Natural killer cell (primary cell): ENCODE results near the gene ZNF79. TPM values are rescaled to one million over a fixed set of nuclear protein-coding genes. Genes with fewer than 3 reads are reported as not detected.
A peak's percentile ranks its signal among the peaks of the same experiment; 100 is the strongest.

ENCODE experiments used
- ATAC-seq, 3 donors: fragments of 150-1000 bp in 2 of 3; fragments of 200-7000 bp in 1 of 3; cut with Tn5 transposase; 1 replicate in 1 of 3; 2 replicates in 2 of 3; pipeline ENCODE4 v1.10.0; 2021; ENCODE audit warnings: mild to moderate bottlenecking in 2 of 3, moderate library complexity in 2 of 3
- DNase-seq, 2 donors: peaks; one replicate each; pipeline versions ENCODE4 v3.0.0 to v3.0.0-alpha.2; 2013 to 2021; ENCODE audit warnings: mixed read lengths in 1 of 2
- H3K27ac ChIP-seq: one replicate; pipeline ENCODE4 v1.5.1; 2013; ENCODE audit warnings: mild to moderate bottlenecking, low read length
- H3K27me3 ChIP-seq: one replicate; pipeline ENCODE4 v1.6.1; 2013; ENCODE audit warnings: low read length; ENCODE audit not compliant: control insufficient read depth, insufficient read depth
- H3K36me3 ChIP-seq: one replicate; pipeline ENCODE4 v1.6.1; 2013; ENCODE audit warnings: low read length; ENCODE audit not compliant: control insufficient read depth, insufficient read depth
- H3K4me1 ChIP-seq: one replicate; pipeline ENCODE4 v1.6.1; 2013; ENCODE audit warnings: low read length; ENCODE audit not compliant: control insufficient read depth, insufficient read depth
- H3K4me3 ChIP-seq: one replicate; pipeline ENCODE4 v1.5.1; 2013; ENCODE audit warnings: low read length
- H3K9me3 ChIP-seq: one replicate; pipeline ENCODE4 v1.6.1; 2013; ENCODE audit warnings: low read length; ENCODE audit not compliant: control insufficient read depth, insufficient read depth
- H3K27ac Mint-ChIP-seq, 2 donors: one replicate each; pipeline ENCODE4 v1.8.0; 2022; ENCODE audit warnings: mild to moderate bottlenecking in 2 of 2, mixed read lengths in 2 of 2, moderate library complexity in 1 of 2
- H3K27me3 Mint-ChIP-seq, 2 donors: one replicate each; pipeline ENCODE4 v1.8.0; 2022; ENCODE audit warnings: low read depth in 2 of 2, mixed read lengths in 2 of 2
- H3K36me3 Mint-ChIP-seq: one replicate; pipeline ENCODE4 v1.8.0; 2022; ENCODE audit warnings: mixed read lengths
- H3K4me1 Mint-ChIP-seq, 2 donors: one replicate each; pipeline ENCODE4 v1.8.0; 2022; ENCODE audit warnings: mixed read lengths in 2 of 2
- H3K4me3 Mint-ChIP-seq: one replicate; pipeline ENCODE4 v1.8.0; 2022; ENCODE audit warnings: mild to moderate bottlenecking, moderate library complexity, mixed read lengths
- H3K9me3 Mint-ChIP-seq, 2 donors: one replicate each; pipeline ENCODE4 v1.8.0; 2022; ENCODE audit warnings: mixed read lengths in 2 of 2
- CTCF ChIP-seq: fragments of 200-600 bp; IDR thresholded peaks from one replicate; pipeline ENCODE4 v1.8.0; 2022; ENCODE audit warnings: antibody characterized with exemption
- WGBS: methylation state at CpG from one replicate; pipeline ENCODE4 v1.1.7; 2013; ENCODE audit warnings: missing lambda C conversion rate; ENCODE audit not compliant: insufficient coverage; 5-methylcytosine and 5-hydroxymethylcytosine counted together
- intact Hi-C: fragments of 100-400 bp; cut with micrococcal nuclease; formaldehyde crosslinking; loops from one replicate; pipeline ENCODE4 v1.14.2; 2022
- total RNA-seq, 4 donors: library from RNA; stranded (reverse); fragments of 120-200 nt in 1 of 4; gene quantifications; one replicate each; pipeline versions ENCODE4 v1.2.3 to v1.2.4, GENCODE V29; 2013 to 2022

The ZNF79 gene
- total RNA-seq, 3 donors from 2014 or later (not counting 1 experiment from before 2014, with no cell fraction given) = 13.8 to 16.1 (median 14.2) TPM

DNA sequence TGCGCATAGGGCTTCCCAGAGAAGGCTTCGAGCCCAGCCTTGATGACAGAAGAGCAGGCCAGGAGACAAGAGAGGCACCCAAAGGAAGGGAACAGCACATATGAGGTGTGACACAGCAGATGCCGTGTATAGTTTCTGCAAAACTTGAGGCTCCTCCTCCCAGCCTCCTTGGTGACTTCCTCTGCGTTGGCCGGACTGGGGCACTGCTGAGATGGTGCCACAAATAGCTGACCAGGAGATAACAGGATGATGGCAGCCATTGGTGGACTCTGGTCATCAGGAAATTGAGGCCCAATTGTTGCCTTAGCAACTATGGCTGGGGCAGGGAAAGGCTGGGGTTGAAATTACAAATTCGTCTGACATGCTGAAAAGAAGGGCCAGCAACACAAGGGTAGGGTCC, 4.8 kb upstream of the ZNF79 start:
- H3K4me1 Mint-ChIP-seq = peaks cover 23 to 39% of the 10 kb centered on the region in 2 donors
- H3K36me3 Mint-ChIP-seq = no peaks in the 10 kb centered on the region
- H3K4me3 Mint-ChIP-seq = no peak overlapping the region
- no peak for TF ChIP-seq CTCF
- no peaks in the 10 kb centered on the region for H3K36me3 ChIP-seq
- no peak for DNase-seq
- WGBS = no CpG with 5 or more reads among the region's 6 CpGs
- H3K27ac Mint-ChIP-seq = no peak overlapping the region
- H3K27me3 Mint-ChIP-seq = peaks cover 0 to 2% of the 10 kb centered on the region in 2 donors
- H3K4me1 ChIP-seq = peaks cover 29% of the 10 kb centered on the region
- peak overlapping the region; percentile 50 for H3K27ac ChIP-seq
- no peaks in the 10 kb centered on the region for H3K9me3 ChIP-seq
- no peak for ATAC-seq
- intact Hi-C loops = no loop called here
- no peaks in the 10 kb centered on the region for H3K27me3 ChIP-seq
- H3K9me3 Mint-ChIP-seq = no peaks in the 10 kb centered on the region
- H3K4me3 ChIP-seq = peak overlapping the region; percentile 24

DNA sequence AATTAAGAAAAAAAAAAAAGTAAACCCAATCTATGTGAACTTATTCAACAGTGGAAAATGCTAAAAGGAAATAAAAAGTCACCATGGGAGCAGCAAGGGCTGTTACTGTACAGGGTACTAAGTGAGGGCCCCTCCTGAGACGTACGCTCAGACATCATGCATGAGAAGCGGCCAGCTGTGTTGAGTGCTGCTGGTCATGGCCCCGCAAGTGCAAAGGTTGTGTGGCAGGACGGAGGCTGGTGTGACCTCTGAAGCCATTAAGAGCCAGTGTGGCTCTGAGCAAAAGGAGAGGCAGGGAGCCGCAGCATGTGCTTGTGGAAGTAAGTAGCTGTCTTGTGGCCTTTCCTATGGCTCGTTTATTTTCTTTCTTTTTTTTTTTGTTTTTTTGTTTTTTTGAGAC, 3.1 kb upstream of the ZNF79 start:
- no peaks in the 10 kb centered on the region for H3K36me3 Mint-ChIP-seq
- Histone ChIP-seq H3K4me3 (no peak overlapping the region), H3K36me3 (no peaks in the 10 kb centered on the region), H3K9me3 (no peaks in the 10 kb centered on the region), H3K27me3 (no peaks in the 10 kb centered on the region), H3K4me1 (peaks cover 37% of the 10 kb centered on the region), H3K27ac (no peak overlapping the region)
- ATAC-seq = no peak
- no peaks in the 10 kb centered on the region for H3K27me3 Mint-ChIP-seq
- TF ChIP-seq CTCF = no peak
- no CpG with 5 or more reads among the region's 7 CpGs for WGBS
- intact Hi-C loops = loop anchor here (10.0 kb wide), 1 partner anchor 136 kb away; no protein-coding TSS in a partner anchor
- no peak overlapping the region for H3K27ac Mint-ChIP-seq
- no peak for DNase-seq
- no peak overlapping the region for H3K4me3 Mint-ChIP-seq
- H3K4me1 Mint-ChIP-seq = peaks cover 34 to 46% of the 10 kb centered on the region in 2 donors
- no peaks in the 10 kb centered on the region for H3K9me3 Mint-ChIP-seq

DNA sequence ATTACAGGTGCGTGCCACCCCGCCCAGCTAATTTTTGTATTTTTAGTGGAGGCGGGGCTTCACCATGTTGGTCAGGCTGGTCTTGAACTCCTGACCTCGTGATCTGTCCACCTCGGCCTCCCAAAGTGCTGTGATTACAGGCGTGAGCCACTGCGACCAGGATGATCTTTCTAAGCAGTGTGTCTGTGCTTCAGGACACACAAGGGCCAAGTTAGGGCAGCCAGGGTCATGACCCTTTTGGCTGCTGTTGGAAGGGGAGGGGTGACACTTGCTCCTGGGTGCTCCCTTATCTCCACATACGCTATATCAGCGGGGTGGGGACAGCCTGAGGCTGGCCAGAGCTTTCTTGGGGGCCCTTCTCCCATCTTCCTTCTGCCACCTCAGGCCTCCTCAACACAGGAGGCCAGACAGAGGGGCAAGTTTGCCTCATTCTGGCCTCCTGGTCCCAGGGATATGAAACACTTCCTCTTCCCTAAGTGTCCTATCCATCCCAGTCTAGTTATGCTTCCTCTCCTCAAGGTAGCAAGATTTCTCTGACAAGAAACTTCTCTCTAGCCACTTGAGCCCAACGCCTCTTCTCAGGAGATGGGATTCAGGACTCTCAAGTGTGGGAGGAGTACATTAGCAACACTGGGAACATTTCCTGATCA, 1.9 kb upstream of the ZNF79 start:
- H3K9me3 ChIP-seq = no peaks in the 10 kb centered on the region
- H3K4me3 ChIP-seq = no peak overlapping the region
- no peaks in the 10 kb centered on the region for H3K36me3 ChIP-seq
- peaks cover 37% of the 10 kb centered on the region for H3K4me1 ChIP-seq
- Mint-ChIP-seq H3K36me3 (no peaks in the 10 kb centered on the region), H3K4me3 (peak overlapping the region; percentile 99), H3K27ac (no peak overlapping the region), H3K4me1 (peaks cover 41 to 54% of the 10 kb centered on the region in 2 donors), H3K9me3 (no peaks in the 10 kb centered on the region), H3K27me3 (no peaks in the 10 kb centered on the region)
- DNase-seq (no peak), ATAC-seq (no peak)
- no peak for TF ChIP-seq CTCF
- no CpG with 5 or more reads among the region's 10 CpGs for WGBS
- intact Hi-C loops = loop anchor here (10.0 kb wide), 1 partner anchor 137 kb away; no protein-coding TSS in a partner anchor
- H3K27ac ChIP-seq = no peak overlapping the region
- no peaks in the 10 kb centered on the region for H3K27me3 ChIP-seq

DNA sequence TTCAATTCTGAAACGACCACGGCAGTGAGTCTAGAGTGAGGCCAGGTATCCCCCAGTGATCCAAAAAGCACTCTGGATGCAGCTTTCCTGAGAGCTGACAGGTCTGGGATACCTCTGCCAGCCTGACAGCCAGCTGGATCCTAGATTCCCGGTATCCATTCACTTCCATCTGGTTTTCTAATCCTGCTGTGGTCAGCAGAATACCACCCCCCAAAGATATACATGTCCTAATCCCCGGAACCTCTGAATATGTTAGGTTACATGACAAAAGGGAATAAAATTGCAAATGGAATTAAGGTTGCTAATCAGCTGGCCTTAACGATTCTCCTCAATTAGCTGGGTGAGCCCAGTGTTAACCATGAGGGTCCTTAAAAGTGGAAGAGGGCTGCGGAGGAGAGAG, 1.4 kb upstream of the ZNF79 start:
- H3K27ac ChIP-seq = no peak overlapping the region
- no peak overlapping the region for H3K4me3 ChIP-seq
- no CpG with 5 or more reads among the region's 6 CpGs for WGBS

More for the DNA sequence above, 1.4 kb upstream of the ZNF79 start:
- TF ChIP-seq CTCF = no peak
- DNase-seq = no peak
- intact Hi-C loops = loop anchor here (10.0 kb wide), 1 partner anchor 138 kb away; no protein-coding TSS in a partner anchor
- peak overlapping the region; percentile 95 to 99 for H3K27ac Mint-ChIP-seq
- no peaks in the 10 kb centered on the region for H3K27me3 ChIP-seq
- H3K27me3 Mint-ChIP-seq = no peaks in the 10 kb centered on the region
- peaks cover 37% of the 10 kb centered on the region for H3K4me1 ChIP-seq
- H3K9me3 ChIP-seq = no peaks in the 10 kb centered on the region
- H3K4me1 Mint-ChIP-seq = peaks cover 41 to 55% of the 10 kb centered on the region in 2 donors
- peak overlapping the region; percentile 99 for H3K4me3 Mint-ChIP-seq
- H3K36me3 ChIP-seq = no peaks in the 10 kb centered on the region
- H3K36me3 Mint-ChIP-seq = no peaks in the 10 kb centered on the region
- no peaks in the 10 kb centered on the region for H3K9me3 Mint-ChIP-seq
- no peak for ATAC-seq
